OCI-LY7 (cell line): Measurements from ENCODE around the gene PRAMEF2.

Experiments used
- EZH2phosphoT487 ChIP-seq: fragments of 200-600 bp; sonication (generic); IDR thresholded peaks from 2 replicates; pipeline ENCODE4 v1.6.1; 2018; ENCODE audit warnings: low read depth, borderline replicate concordance, mild to moderate bottlenecking, mixed run types, antibody characterized with exemption, low read length, moderate library complexity, mixed read lengths
- TF ChIP-seq, protein P1 (sequence below): fragments of 200-600 bp; sonication (generic); conservative IDR thresholded peaks from 2 replicates; pipeline ENCODE4 v1.5.1; 2014; ENCODE audit warnings: mild to moderate bottlenecking, antibody characterized with exemption, low read length, moderate library complexity, mixed read lengths

DNA sequence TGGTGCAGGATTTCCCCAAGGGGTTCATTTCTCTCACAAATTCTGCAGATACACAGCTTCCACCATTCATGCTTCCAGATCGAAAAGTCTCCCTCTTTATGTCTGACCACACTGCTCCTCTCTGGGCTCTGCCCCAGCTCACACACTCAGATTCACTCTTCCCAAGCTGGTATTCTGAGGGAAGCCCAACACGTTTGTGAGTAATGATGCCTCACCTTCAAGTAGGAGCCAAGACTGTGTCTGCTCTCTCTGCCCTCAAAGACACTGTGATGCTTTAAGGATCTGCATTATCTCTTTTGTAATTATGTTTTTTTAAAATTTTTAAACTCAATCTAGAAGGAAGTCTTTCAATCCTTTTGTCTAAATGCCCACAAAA, 45.5 kb upstream of the PRAMEF2 start:
- TF ChIP-seq, protein P1, sequence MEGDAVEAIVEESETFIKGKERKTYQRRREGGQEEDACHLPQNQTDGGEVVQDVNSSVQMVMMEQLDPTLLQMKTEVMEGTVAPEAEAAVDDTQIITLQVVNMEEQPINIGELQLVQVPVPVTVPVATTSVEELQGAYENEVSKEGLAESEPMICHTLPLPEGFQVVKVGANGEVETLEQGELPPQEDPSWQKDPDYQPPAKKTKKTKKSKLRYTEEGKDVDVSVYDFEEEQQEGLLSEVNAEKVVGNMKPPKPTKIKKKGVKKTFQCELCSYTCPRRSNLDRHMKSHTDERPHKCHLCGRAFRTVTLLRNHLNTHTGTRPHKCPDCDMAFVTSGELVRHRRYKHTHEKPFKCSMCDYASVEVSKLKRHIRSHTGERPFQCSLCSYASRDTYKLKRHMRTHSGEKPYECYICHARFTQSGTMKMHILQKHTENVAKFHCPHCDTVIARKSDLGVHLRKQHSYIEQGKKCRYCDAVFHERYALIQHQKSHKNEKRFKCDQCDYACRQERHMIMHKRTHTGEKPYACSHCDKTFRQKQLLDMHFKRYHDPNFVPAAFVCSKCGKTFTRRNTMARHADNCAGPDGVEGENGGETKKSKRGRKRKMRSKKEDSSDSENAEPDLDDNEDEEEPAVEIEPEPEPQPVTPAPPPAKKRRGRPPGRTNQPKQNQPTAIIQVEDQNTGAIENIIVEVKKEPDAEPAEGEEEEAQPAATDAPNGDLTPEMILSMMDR, result no peak
- no peak for TF ChIP-seq EZH2phosphoT487
